Common myeloid progenitor, CD34-positive (primary cell): Measurements from ENCODE around the gene ZC3H12A.
"Not testable (repeated sequence)": the region's sequence is repeated elsewhere in the genome, so short reads cannot be mapped to it uniquely, and the experiment has no call there.

Experiments used
- CTCF ChIA-PET: fragments of 350-600 bp; sonication (Branson Sonifier 250); formaldehyde crosslinking; loops from one replicate; lab custom pipeline; 2021; ENCODE audit warnings: antibody characterized with exemption; lab: Charles Lee
- POLR2A ChIA-PET: fragments of 350-600 bp; sonication (Branson Sonifier 250); formaldehyde crosslinking; loops from one replicate; lab custom pipeline; 2021; ENCODE audit warnings: antibody characterized with exemption; lab: Charles Lee
- DNase-seq, 3 donors: peaks; one replicate each; pipeline versions ENCODE4 v3.0.0 to v3.0.0-alpha.2; 2013
- H3K27ac ChIP-seq, 2 experiments: 1 replicate in 1 of 2; 2 replicates in 1 of 2; pipeline ENCODE4 v1.7.0; 2013; ENCODE audit warnings: inconsistent platforms in 2 of 2, low read length in 2 of 2, mild to moderate bottlenecking in 2 of 2, low read depth in 1 of 2, moderate library complexity in 1 of 2; ENCODE audit not compliant: severe bottlenecking in 2 of 2, insufficient read depth in 1 of 2, poor library complexity in 1 of 2
- H3K27me3 ChIP-seq, 5 experiments: replicated peaks in 2 of 5; 1 replicate in 3 of 5; 2 replicates in 2 of 5; pipeline versions ENCODE4 v1.6.1 to v1.7.0; 2013; ENCODE audit warnings: low read length in 4 of 5, mild to moderate bottlenecking in 2 of 5, moderate library complexity in 2 of 5, inconsistent platforms in 1 of 5; ENCODE audit not compliant: insufficient read depth in 5 of 5, control insufficient read depth in 4 of 5
- H3K36me3 ChIP-seq, 4 experiments: 1 replicate in 2 of 4; 2 replicates in 2 of 4; pipeline versions ENCODE4 v1.6.1 to v1.7.0; 2013; ENCODE audit warnings: low read length in 3 of 4, control low read depth in 1 of 4, mild to moderate bottlenecking in 1 of 4; ENCODE audit not compliant: control insufficient read depth in 4 of 4, insufficient read depth in 4 of 4
- H3K4me1 ChIP-seq, 4 experiments: 1 replicate in 3 of 4; 2 replicates in 1 of 4; pipeline versions ENCODE4 v1.6.1 to v1.7.1; 2013; ENCODE audit warnings: low read length in 3 of 4, mild to moderate bottlenecking in 3 of 4, control low read depth in 1 of 4, inconsistent platforms in 1 of 4, moderate library complexity in 1 of 4; ENCODE audit not compliant: control insufficient read depth in 4 of 4, insufficient read depth in 4 of 4; ENCODE audit errors: control extremely low read depth in 1 of 4
- H3K4me3 ChIP-seq, 7 experiments: 1 replicate in 4 of 7; 2 replicates in 3 of 7; pipeline versions ENCODE4 v1.5.1 to v1.7.0; 2013; ENCODE audit warnings: mild to moderate bottlenecking in 7 of 7, low read length in 6 of 7, moderate library complexity in 6 of 7, inconsistent platforms in 2 of 7, low read depth in 2 of 7, control low read depth in 1 of 7; ENCODE audit not compliant: insufficient read depth in 4 of 7, control insufficient read depth in 1 of 7; ENCODE audit errors: extremely low read depth in 1 of 7
- H3K9me3 ChIP-seq, 5 experiments: 1 replicate in 4 of 5; 2 replicates in 1 of 5; pipeline versions ENCODE4 v1.6.1 to v1.7.1; 2013; ENCODE audit warnings: low read length in 4 of 5, mild to moderate bottlenecking in 2 of 5, inconsistent platforms in 1 of 5, low read depth in 1 of 5, moderate library complexity in 1 of 5; ENCODE audit not compliant: control insufficient read depth in 4 of 5, insufficient read depth in 2 of 5; ENCODE audit errors: control extremely low read depth in 1 of 5
- WGBS: methylation state at CpG from one replicate; pipeline ENCODE4 v1.1.5; 2013; ENCODE audit not compliant: insufficient coverage; 5-methylcytosine and 5-hydroxymethylcytosine counted together

Gene ZC3H12A

DNA sequence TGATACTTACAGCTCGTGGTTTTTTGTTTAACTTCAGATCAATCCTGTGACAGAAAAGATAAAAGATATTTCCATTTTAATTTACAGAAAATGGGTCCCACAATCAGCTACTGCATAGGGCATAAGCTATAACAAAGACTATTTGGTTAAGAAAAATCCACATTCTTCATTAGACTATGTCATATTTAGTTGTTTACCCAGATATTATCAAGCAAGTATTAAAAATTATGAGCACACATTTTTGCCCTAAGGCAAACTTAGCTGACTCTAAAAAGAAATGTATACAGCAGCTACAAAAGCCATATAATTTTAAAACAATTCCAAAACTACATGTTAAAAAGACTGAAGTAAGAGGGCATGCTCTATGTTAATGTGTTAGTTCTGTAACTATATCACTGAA, 21.5 kb downstream of the ZC3H12A start:
- Histone ChIP-seq H3K27me3 (no peaks in the 10 kb centered on the region), H3K27ac (no peak overlapping the region), H3K9me3 (no peaks in the 10 kb centered on the region), H3K36me3 (peaks cover 13 to 58% (median 30%) of the 10 kb centered on the region in 4 experiments), H3K4me3 (no peak overlapping the region), H3K4me1 (no peaks in the 10 kb centered on the region)
- POLR2A ChIA-PET = no interaction called here
- CTCF ChIA-PET = interaction anchor here (1.0 to 17.2 kb wide), 8 partner anchors 9 to 42 kb away, joined by 3 to 243 read pairs (median 4); no protein-coding TSS in a partner anchor
- DNase-seq = no peak
- no CpG with 5 or more reads among the region's 1 CpG for WGBS

DNA sequence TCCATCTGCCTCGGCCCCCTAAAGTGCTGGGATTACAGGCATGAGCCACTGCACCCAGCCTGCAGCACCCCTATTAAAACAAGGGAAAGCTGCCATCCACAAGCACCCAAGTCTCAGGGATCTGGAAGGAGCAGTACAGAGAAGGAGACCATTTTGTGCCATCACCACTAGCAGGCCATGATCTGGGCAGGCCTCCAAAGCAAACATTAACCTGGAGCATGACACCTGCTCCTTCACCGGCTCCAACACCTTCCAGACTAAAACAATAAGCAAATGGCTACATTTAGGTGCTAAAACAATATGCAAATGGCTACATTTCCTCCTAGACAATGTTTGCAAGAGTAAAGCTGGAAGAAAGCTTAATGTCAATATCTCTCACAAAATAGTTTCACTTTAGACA, 23.5 kb downstream of the ZC3H12A start:
- no peak for DNase-seq
- Histone ChIP-seq H3K36me3 (peaks cover 17 to 61% (median 40%) of the 10 kb centered on the region in 4 experiments), H3K27me3 (no peaks in the 10 kb centered on the region), H3K4me1 (no peaks in the 10 kb centered on the region), H3K4me3 (no peak overlapping the region), H3K9me3 (no peaks in the 10 kb centered on the region), H3K27ac (no peak overlapping the region)
- 100% methylated on average over 1 of the region's 2 CpGs for WGBS
- ChIA-PET CTCF (interaction anchor here (0.7 to 17.2 kb wide), 3 partner anchors 16 to 89 kb away, joined by 3 to 243 read pairs (median 13); partner anchors contain the start of gene MEAF6), POLR2A (no interaction called here)

DNA sequence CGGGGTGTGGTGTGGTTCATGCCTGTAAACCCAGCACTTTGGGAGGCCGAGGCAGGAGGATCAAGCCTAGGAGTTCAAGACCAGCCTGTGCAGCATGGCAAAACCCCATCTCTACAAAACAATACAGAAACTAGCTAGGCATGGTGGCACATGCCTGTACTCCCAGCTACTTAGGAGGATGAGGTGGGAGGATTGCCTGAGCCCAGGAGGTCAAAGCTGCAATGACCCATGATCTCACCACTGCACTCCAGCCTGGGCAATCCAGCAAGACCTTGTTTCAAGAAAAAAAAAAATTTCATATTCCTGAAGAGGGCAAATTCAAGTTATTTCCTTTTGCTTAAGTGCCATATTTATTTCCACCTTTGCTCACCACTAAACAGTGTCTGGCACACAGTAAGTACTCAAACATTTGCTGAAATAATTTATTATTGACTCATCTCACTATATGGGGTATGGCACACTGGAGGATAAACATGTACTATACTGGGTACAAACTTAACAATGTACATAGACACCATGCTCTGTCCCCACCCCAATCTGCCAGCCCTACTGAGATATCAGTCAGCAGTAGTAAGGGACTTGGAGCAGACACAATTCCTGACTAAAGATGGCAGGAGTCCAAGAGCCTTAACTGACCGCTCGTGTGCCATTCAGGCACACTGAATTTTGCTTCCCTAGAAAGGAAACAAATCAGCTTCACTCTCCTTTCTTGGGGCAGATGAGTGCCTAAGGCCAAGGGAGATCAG, 24.7 kb downstream of the ZC3H12A start:
- H3K27me3 ChIP-seq = no peaks in the 10 kb centered on the region
- ChIA-PET POLR2A (no interaction called here), CTCF (interaction anchor here (0.7 to 17.2 kb wide), 7 partner anchors 8 to 1358 kb away, joined by 3 to 243 read pairs (median 4); partner anchors contain the start of gene MEAF6)
- H3K27ac ChIP-seq = peak overlapping the region in 1 of 2 experiments; percentile 12
- WGBS = 100% methylated on average over 2 of the region's 4 CpGs
- no peaks in the 10 kb centered on the region for H3K9me3 ChIP-seq
- DNase-seq = no peak
- H3K4me1 ChIP-seq = no peaks in the 10 kb centered on the region
- H3K4me3 ChIP-seq = no peak overlapping the region
- peaks cover 14 to 62% (median 44%) of the 10 kb centered on the region in 4 experiments for H3K36me3 ChIP-seq

DNA sequence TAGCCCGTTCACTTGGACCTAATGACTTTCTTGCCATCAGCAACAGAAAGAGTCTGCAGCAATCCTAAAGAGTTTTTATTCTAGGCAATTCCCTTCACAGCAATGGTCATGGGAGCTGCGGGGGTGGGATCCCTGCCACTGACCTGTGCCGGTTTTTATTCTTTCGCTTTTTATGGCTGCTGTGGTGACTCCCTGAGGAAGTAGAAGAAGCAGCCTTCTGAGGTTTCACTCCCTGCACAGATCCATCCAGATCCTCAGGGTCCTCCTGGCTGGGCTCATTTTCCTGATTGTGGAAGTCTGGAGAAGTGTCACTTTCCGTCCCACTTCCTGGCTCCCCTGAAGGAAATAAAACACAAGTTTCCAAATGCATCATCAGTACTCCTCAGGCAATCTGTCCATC, 27.3 kb downstream of the ZC3H12A start:
- no peaks in the 10 kb centered on the region for H3K27me3 ChIP-seq
- peaks cover 16 to 64% (median 47%) of the 10 kb centered on the region in 4 experiments for H3K36me3 ChIP-seq
- WGBS = 100% methylated on average over 4 of the region's 5 CpGs
- no peaks in the 10 kb centered on the region for H3K4me1 ChIP-seq
- H3K27ac ChIP-seq = no peak overlapping the region
- DNase-seq = no peak
- CTCF ChIA-PET = interaction anchor here (1.5 kb wide), 1 partner anchor 14 kb away, joined by 4 read pairs; no protein-coding TSS in a partner anchor
- POLR2A ChIA-PET = no interaction called here
- no peaks in the 10 kb centered on the region for H3K9me3 ChIP-seq
- no peak overlapping the region for H3K4me3 ChIP-seq

DNA sequence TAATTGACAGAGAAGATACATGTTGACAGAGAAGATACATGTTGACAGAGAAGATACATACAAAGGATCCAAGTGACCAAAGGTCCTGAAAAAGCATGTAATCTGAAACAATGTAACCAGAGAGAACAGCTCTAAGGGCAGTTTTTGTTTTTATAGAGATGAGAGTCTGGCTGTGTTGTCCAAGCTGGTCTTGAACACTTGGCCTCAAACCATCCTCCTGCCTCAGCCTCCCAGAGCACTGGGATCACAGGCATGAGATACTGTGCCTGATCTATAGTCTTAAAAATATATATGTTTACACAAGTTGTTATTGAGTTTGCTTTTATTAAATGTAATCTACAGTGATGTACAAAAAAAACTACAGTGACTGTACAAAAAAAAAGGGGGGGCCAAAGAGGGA, 27.7 kb downstream of the ZC3H12A start:
- POLR2A ChIA-PET = no interaction called here
- no peak for DNase-seq
- H3K4me3 ChIP-seq = no peak overlapping the region
- no peaks in the 10 kb centered on the region for H3K27me3 ChIP-seq
- CTCF ChIA-PET = interaction anchor here (1.5 kb wide), 1 partner anchor 14 kb away, joined by 4 read pairs; no protein-coding TSS in a partner anchor
- no peak overlapping the region for H3K27ac ChIP-seq
- peaks cover 16 to 65% (median 50%) of the 10 kb centered on the region in 4 experiments for H3K36me3 ChIP-seq
- H3K9me3 ChIP-seq = no peaks in the 10 kb centered on the region
- no peaks in the 10 kb centered on the region for H3K4me1 ChIP-seq

DNA sequence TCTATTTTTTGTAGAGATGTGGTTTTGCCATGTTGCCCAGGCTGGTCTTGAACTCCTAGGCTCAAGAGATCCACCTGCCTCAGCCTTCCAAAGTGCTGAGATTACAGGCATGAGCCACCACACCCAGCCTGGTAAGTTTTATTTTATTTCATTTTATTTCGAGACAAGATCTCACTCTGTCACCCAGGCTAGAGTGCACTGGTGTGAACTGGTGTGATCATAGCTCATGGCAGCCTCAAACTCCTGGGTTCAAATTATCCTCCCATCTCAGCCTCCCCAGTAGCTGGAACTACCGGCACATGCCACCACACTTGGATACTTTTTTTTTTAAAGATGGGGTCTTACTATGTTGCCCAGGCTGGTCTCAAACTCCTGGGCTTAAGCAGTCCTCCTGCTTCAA, 28.4 kb downstream of the ZC3H12A start:
- CTCF ChIA-PET = interaction anchor here (0.6 to 1.5 kb wide), 3 partner anchors 12 to 348 kb away, joined by 3 to 5 read pairs (median 4); partner anchors contain the start of gene MEAF6
- H3K4me1 ChIP-seq = not testable (repeated sequence)
- peaks cover 16 to 69% (median 48%) of the 10 kb centered on the region in 4 experiments for H3K36me3 ChIP-seq

DNA sequence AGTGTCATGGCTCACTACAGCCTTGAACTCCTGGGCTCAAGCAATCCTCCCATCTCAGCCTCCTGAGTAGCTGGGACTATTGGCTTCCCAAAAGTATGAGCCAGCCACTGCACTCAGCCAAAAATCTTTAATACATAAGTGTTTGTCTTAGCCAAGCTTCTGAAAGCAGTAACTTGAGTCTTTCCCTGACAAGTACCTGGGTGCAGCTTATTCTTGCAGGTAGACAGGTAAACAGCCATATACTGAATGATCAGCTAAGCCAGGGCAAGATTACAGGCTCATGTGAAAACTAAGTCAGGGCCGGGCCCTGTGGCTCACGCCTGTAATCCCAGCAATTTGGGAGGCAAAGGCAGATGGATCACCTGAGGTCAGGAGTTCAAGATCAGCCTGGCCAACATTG, 32.4 kb downstream of the ZC3H12A start:
- no peaks in the 10 kb centered on the region for H3K9me3 ChIP-seq
- H3K27ac ChIP-seq = no peak overlapping the region
- H3K36me3 ChIP-seq = peaks cover 2 to 53% (median 32%) of the 10 kb centered on the region in 4 experiments
- 71% methylated on average over 2 of the region's 2 CpGs for WGBS
- peaks cover 0 to 11% (median 1%) of the 10 kb centered on the region in 4 experiments for H3K4me1 ChIP-seq
- no peaks in the 10 kb centered on the region for H3K27me3 ChIP-seq
- ChIA-PET POLR2A (interaction anchor here (0.5 to 0.6 kb wide), 2 partner anchors 8 to 47 kb away, joined by 3 read pairs; partner anchors contain the start of gene MEAF6), CTCF (interaction anchor here (0.7 to 1.4 kb wide), 2 partner anchors 10 to 52 kb away, joined by 3 to 5 read pairs; no protein-coding TSS in a partner anchor)
- no peak overlapping the region for H3K4me3 ChIP-seq
- no peak for DNase-seq

More for the DNA sequence above, 28.4 kb downstream of the ZC3H12A start:
- H3K9me3 ChIP-seq, POLR2A ChIA-PET, H3K27ac ChIP-seq, H3K4me3 ChIP-seq, DNase-seq, H3K27me3 ChIP-seq: not testable (repeated sequence)
- WGBS = 100% methylated on average over 2 of the region's 2 CpGs
